Measurements from ENCODE around the gene ZNF567.

Gene ZNF567

GRCh38 chr19:36687214-36688056 lies at the start of gene ZNF567:
Gene ZNF567, plus strand, starts transcription at chr19:36687612. Its CDS starts 7,256 bp downstream, at chr19:36694868.
- ChIA-PET POLR2A (no interaction called here), CTCF (interaction anchor here (1.4 kb wide), 1 partner anchor 25 kb away, joined by 3 read pairs; no protein-coding TSS in a partner anchor)

GRCh38 chr19:36638862-36639510 lies 48.4 kb upstream of the ZNF567 start:
- POLR2A ChIA-PET = no interaction called here
- DNase-seq (ENCODE audit: extremely low spot score) = no peak
- TF ChIP-seq CTCF (IDR thresholded peaks at IDR 0.05; ENCODE audit: control extremely low read depth, extremely low read depth, low read depth, missing control alignments) = no peak
- CTCF ChIA-PET = no interaction called here

More at GRCh38 chr19:36687214-36688056, at the start of gene ZNF567:
- peak; percentile 99 for DNase-seq (ENCODE audit: extremely low spot score)
- TF ChIP-seq CTCF (IDR thresholded peaks at IDR 0.05; ENCODE audit: control extremely low read depth, extremely low read depth, low read depth, missing control alignments) = no peak

GRCh38 chr19:36646746-36647145 lies 40.7 kb upstream of the ZNF567 start:
- ChIA-PET POLR2A (no interaction called here), CTCF (interaction anchor here (1.7 kb wide), 1 partner anchor 78 kb away, joined by 4 read pairs; no protein-coding TSS in a partner anchor)
- no peak for DNase-seq (ENCODE audit: extremely low spot score)
- no peak for TF ChIP-seq CTCF (IDR thresholded peaks at IDR 0.05; ENCODE audit: control extremely low read depth, extremely low read depth, low read depth, missing control alignments)

GRCh38 chr19:36652958-36653357 lies 34.5 kb upstream of the ZNF567 start:
- no peak for TF ChIP-seq CTCF (IDR thresholded peaks at IDR 0.05; ENCODE audit: control extremely low read depth, extremely low read depth, low read depth, missing control alignments)
- ChIA-PET CTCF (no interaction called here), POLR2A (no interaction called here)
- DNase-seq (ENCODE audit: extremely low spot score) = no peak

GRCh38 chr19:36665832-36666231 lies 21.6 kb upstream of the ZNF567 start:
- no peak for TF ChIP-seq CTCF (IDR thresholded peaks at IDR 0.05; ENCODE audit: control extremely low read depth, extremely low read depth, low read depth, missing control alignments)
- CTCF ChIA-PET = interaction anchor here (1.2 kb wide), 1 partner anchor 24 kb away, joined by 3 read pairs; no protein-coding TSS in a partner anchor
- POLR2A ChIA-PET = interaction anchor here (0.7 kb wide), 1 partner anchor 1338 kb away, joined by 5 read pairs; no protein-coding TSS in a partner anchor
- no peak for DNase-seq (ENCODE audit: extremely low spot score)

- CTCF ChIA-PET = no interaction called here
Measured at GRCh38 chr19:36668646-36669045, 18.8 kb upstream of the ZNF567 start.

More at GRCh38 chr19:36668646-36669045, 18.8 kb upstream of the ZNF567 start:
- no peak for DNase-seq (ENCODE audit: extremely low spot score)
- no peak for TF ChIP-seq CTCF (IDR thresholded peaks at IDR 0.05; ENCODE audit: control extremely low read depth, extremely low read depth, low read depth, missing control alignments)
- POLR2A ChIA-PET = no interaction called here

Data from GM10248 (cell line).